Stimulated activated CD4-positive, alpha-beta T cell treated with anti-CD3 and anti-CD28 coated beads, TNF-alpha, amount 100 ng/mL, for 24 hours (primary cell): ENCODE measurements around the gene IL13RA1.
"Not testable (repeated sequence)": the region's sequence is repeated elsewhere in the genome, so short reads cannot be mapped to it uniquely, and the experiment has no call there.

ENCODE experiments used
- DNase-seq, 3 experiments: peaks; one replicate each; pipeline ENCODE4 v3.0.0-alpha.2; 2020; ENCODE audit warnings: low read depth in 3 of 3

IL13RA1 gene

DNA sequence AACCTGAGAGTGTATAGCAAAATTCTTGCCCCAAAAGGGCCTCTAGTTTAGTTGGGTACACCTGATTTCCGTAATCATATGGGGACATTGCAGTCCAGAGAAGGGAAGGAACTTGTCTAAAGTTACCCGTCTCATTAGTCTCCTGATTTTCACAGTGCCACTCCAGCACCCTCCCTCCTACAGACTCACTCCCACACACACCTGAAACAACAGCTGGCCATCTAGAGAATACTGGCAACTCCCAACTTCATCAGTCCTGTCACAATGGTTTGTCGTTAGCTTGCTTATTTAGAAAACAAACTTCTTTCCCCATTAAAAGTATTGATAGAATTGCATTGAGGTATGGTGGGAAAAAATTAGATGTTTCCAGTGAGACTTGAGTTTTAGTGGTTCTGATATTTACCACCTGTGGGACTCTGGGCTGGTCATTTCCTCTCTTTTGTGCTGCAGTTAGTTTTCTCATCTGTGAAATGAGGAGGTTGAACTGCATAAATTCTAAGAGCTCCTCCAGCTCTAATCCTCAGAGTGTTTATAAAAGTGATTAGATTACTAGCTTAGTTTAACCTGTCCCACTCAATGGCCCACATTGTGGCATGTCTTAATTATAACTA lies 1.7 kb downstream of the IL13RA1 start:
- DNase-seq, result no peak

DNA sequence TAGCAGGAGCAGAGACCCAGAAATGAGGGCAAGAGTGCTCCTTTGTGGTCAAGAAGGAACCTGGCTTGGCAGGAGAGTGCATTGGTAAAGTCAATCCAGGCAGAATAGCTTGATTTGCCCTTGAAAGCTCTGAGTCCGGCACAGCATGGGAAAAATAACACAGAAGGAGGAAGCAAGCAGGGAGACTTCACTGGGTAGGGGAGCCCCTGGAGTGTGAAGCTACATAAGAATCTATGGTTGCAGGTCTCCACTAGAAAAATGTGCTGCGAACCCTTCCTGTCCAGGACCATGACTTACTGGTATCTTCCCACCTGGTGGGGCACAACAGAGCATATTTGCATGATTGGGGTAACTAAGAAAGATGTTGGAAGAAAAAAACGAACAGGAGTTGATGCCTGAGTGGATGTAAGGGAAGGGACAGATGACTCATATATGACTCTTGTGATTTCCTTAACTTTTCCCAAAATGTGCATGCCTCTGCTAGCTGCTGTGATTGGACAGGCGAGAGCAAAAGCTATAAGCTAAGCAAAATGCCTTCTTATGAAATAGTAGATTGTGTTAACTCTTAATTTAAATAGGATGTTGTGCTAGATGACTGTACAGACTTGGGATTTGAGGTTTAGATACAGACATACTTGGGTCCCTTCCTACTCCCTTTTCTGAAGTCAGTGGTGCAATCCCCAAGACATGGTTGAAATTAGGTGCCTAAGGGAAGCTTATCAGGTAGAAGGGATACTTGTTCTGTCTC lies 3.3 kb downstream of the IL13RA1 start:
- no peak for DNase-seq

DNA sequence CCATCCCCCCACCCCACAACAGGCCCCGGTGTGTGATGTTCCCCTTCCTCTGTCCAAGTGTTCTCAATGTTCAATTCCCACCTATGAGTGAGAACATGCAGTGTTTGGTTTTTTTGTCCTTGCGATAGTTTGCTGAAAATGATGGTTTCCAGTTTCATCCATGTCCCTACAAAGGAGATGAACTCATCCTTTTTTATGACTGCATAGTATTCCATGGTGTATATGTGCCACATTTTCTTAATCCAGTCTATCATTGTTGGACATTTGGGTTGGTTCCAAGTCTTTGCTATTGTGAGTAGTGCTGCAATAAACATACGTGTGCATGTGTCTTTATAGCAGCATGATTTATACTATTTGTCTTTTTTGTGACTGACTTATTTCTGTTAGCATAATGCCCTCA lies 5.1 kb downstream of the IL13RA1 start:
- DNase-seq, result not testable (repeated sequence)

DNA sequence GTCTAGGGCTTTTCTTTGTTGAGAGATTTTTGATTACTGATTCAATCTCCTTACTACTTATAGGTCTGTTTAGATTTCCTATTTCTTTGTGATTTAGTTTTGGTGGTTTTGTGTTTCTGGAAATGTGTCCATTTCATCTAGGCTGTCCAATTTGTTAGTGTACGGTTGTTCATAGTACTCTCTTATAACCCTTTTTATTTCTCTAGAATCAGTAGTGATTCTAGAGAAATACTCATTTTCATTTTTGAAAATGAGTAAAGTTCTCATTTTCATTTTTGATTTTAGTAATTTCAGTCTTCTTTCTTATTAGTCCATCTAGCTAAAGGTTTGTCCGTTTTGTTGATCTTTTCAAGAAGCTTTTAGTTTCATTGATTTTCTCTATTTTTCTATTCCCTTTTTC lies 7.5 kb downstream of the IL13RA1 start:
- DNase-seq, result no peak

DNA sequence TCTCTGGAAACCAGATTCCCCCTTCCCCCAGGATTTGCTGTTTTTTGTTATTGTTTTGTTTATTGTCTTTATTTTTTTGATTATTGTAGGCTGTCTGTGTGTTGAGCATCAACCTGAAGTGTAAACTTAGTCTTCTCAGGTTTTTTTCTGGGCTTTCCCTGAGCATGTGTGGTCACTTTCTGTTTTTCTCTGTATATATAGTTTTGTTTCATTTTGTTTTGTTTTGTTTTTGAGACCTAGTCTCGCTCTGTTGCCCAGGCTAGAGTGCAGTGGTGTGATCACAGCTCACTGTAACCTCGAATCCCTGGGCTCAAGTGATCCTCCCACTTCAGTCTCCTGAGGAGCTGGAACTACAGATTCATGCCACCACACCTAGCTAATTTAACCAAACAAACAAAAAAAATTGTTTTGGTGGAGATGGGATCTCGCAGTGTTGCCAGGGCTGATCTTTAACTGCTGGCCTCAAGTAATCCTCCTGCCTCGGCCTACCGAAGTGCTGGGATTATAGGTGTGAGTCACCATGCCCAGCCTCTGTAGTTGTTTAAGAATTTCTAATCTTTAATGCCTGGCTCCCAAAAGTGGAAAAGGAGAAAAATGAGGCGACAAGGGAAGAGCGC lies 9.1 kb downstream of the IL13RA1 start:
- DNase-seq, result no peak

DNA sequence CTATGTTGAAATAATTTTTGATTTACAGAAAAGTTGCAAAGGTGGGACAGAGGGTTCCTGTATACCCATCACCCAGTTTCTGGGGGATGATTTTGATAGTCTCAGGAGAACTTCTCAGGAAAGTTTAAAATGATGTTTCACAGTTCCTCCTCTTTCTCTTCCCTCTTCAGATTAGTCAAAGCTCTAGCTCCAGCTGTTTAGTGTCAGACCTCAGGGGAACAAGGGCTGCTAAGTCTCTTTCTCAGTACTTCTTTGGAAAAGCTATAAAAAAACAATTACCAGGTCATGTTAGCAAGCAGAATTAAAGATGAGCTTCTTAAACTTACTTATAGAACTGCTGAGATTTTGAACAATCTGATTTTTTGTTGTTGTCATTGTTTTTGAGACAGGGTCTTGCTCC lies 12.2 kb downstream of the IL13RA1 start:
- no peak for DNase-seq

DNA sequence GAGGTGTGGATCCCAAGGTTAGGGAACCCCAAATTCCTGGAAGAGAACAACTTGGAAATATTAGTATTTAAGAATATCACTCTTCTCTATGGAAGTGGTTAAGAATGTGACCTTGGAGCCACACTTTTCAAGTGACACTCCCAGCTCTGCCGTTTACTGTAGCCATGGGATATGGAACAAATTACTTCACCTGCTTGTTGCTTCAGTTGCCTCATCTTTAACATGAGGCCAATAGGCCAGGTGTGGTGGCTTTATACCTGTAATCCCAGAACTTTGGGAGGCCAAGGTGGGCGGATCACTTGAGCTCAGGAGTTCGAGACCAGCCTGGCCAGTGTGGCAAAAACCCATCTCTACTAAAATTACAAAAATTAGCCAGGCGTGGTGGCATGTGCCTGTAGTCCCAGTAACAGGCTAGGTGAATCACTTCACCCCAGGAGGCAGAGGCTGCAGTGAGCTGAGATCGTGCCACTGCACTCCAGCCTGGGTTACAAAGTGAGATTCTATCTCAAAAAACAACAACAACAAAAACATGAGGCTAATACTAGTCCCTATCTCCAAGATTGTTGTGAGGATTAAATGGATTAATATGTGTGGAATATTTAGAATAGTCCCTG lies 13.0 kb downstream of the IL13RA1 start:
- no peak for DNase-seq

DNA sequence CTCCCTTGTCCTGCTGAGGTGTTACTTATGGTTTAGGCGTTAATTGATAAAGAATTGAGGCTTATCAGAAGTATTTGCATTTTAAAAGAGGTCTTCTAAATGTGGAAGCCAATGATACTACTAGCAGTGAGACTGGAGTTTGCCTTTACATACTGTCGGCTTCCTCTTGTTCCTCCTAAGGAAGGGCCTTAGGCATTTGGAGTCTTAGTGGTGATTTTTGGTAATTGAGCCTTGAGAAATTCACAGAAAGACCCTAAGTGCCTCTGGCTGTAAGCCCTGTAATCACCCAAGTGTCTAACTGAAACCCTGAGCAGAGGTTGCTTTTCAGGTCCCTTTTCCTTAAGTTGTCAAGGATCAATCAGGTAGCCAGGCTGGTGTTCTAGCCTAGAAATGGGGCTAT lies 14.8 kb downstream of the IL13RA1 start:
- no peak for DNase-seq

DNA sequence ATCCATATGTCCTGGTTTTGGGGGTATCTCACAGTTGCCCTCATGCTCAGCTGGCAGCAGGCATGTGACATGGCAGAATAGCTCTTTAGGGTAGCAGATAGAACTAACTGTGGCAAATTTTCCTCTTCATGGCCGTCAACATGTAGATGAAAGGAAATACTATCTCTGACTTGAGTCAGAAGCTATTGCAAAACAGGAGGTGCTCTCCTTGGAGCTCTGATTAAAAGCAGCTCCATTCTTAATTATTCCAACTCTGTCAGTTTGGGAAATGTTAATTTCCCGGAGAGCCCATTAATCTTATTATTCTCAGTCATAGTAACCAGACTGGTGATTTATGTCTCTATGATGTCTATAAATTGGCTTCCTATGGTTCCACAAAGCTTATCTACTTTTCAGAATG lies 18.2 kb downstream of the IL13RA1 start:
- DNase-seq, result no peak

DNA sequence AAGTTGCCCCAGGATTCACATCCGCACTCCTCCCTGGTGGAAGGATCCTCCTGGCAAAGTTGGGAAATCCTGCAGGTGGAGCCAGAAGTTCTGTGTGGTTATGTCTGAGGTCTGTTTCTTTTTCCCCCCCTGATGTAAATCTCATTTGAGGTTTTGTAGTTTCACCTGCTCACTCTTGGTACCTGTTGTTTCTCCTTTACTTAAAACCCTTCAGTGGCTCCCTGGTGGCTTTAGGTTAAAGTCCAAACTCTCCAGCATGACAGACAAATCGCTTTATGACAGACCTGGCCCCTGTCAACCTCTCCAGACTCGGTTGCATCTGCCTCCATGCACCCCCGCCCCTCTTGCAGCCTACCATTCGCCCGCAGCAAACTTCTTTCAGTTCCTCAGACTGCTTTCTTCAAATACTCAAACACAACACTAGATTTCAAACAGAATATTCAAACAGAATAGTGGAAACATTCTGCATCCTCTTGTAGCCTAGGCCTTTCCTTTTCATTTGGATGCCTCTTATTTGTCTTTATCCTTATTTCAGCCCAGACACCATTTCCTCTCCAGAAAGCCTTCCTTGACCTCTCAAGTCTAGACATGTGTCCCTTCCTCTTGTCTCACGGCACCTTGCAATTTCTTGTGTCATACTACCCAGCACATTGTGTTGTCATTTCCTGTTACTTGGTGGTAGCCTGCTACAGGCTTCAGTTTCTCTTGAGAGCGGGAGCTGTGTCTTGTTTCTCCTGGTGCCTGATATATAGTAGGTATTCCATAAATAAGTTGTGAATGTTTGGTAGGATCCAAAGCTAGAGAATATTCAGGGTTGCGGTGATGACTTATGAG lies 24.8 kb downstream of the IL13RA1 start:
- DNase-seq, result no peak

DNA sequence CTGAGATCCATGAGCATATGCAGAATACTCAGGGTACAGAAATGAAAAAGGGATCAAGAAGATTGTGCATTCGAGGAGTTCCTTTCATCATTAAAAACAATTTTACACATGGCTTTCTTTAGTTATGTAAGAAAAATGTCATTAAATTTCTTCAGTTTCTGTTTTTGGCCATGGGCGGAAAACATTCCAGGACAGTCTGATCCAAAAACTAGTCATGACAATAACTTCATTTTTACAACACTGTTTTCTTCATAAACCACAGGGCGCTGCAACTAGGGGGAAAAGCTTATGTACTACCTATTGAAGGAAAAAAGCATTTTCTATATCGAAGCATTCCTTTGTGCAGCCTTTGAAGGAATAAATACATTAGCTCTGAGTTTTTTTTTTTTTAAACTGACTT lies 28.2 kb downstream of the IL13RA1 start:
- no peak for DNase-seq

DNA sequence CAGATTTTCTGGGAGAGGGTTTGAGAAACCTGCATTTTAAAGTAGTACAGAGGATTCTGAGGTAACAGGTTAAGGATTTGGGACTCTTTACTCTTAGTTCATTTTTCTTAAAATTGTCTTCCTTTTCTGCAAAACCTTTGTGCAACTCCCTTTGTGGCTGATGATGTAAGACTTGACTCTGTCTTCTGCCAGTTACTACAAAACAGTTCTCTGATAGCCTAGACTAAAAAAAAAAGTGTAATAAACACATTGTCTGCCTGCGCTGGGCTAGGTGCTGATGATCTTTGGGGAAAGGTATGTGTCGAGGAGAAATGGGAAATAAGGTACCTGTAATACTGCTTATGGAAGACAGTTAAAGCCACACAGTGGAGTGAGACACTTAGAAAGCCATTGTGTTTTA lies 28.7 kb downstream of the IL13RA1 start:
- DNase-seq, result no peak

DNA sequence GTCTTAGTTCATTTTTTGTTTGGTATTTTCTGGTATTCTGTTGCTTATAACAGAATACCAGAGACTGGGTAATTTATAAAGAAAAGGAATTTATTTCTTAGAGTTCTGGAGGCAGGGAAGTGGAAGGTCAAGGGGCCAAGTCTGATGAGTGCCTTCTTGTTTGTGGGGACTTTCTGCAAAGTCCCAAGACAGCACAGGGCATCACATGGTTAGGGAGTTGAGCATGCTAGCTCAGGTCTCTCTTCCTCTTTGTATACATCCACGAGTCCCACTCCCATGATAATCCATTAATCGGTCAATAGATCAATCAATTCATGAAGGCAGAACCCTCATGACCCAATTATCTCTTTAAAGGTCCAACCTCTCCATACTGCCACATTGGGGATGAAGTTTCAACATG lies 31.1 kb downstream of the IL13RA1 start:
- DNase-seq, result no peak

DNA sequence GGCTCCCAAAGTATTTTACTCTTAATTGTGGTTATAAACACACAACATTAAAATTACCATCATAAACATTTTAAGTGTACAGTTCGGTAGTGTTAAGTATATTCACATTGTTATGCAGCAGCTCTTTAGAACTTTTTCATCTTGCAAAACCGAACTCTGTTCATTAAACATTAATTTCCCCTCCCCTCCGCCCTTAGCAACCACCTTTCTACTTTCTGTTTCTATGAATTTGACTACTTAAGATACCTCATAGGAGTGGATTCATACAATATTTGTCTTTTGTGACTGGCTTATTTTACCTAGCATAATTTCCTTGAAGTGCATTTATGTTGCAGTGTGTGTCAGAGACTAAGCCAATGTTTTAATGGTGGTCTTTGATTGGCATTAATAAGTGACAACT lies 32.6 kb downstream of the IL13RA1 start:
- no peak for DNase-seq

DNA sequence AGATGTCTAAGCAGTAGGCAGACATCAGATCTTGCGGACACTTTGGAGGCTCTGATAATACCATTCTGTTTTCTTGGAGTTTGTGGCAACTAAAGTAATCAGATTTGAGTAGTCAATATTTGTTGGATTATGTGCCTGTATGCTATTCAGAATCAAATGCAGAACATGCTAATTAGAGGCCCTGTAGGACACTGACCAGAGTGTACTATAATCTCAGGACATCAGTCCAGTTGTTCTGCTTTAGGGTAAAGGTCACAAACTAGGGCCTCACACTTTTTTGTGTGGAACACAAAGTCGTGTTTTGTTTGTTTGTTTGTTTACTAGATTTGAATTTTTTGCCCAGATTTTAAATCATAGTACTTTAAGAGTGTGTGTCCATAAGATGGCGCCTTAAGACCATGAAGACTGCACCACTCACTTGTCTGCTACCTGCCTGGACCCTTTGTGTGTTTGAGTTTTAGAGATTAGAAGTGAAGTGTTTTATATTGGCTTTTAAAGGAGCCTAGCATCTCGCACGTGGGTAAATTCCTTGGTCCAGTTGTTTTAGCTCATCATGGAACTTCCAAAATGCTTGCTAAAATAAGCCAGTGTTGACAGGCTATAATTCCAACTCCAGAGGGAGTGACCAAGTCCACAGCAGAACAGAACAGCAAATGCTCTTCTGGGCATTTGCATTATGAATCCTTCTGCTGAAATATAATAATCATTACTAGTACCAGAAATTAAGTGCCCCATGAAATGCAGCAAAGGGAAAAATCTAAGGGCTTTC lies 34.7 kb downstream of the IL13RA1 start:
- DNase-seq, result no peak

DNA sequence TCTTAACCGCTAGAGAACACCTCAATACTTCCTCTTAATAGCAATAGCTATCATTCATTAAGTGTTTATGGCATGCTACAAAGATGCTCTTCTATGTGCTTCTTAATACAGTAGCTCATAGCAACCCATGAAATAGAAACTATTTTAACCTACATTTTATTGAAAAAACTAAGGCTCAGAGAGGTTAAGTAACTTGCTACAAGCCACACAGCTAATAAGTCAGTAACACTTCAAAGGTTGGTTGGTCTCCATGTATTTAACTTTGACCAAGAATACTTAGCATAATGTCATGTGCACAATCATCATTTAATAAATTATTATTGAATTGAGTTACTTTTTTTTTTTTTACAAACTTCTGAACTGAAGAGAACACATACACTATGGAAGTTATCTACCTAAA lies 36.1 kb downstream of the IL13RA1 start:
- no peak for DNase-seq

DNA sequence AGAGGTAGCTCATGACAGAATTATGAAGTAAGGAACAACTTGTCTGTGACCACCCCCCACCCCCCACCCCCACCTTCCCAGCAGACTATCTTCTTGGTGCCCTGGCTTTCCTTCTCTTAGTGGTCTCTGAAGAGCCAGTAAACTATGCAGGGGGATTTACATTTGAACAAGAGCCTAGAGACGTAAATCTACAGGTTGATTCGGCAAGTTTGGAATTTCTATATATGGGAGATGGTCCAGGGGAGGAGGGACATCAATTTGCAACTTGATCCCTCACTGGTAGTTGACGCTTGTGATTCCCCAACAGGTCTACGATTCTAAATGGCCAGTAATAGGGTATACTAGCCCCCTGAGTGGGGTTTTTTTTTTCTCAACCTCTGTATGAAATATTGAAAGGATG lies 36.7 kb downstream of the IL13RA1 start:
- DNase-seq, result no peak

DNA sequence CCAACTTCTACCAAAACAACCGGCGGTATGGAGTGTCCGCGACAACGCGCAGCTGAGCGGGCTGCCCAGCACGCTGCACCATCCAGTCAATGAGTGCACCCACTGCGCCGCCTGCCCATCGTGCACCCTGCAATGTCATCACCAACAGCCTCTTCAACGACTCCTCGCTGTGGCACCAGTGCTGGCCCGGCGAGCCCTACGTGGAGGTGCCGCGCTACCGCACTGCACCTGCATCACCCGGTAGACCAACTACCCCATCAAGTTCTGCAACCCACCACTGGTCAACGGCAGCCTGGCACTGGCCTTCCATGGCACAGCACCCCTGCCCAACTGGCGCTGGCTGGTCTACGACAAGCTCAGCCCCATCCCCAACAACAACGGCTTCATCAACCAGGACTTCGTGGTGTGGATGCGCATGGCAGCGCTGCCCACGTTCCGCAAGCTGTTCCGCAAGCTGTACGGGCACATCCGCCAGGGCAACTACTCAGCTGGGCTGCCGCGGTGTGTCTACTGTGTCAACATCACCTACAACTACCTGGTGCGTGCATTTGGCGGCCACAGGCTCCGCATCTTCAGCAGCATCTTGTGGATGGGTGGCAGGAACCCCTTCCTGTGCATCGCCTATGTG lies 42.8 kb downstream of the IL13RA1 start:
- no peak for DNase-seq

DNA sequence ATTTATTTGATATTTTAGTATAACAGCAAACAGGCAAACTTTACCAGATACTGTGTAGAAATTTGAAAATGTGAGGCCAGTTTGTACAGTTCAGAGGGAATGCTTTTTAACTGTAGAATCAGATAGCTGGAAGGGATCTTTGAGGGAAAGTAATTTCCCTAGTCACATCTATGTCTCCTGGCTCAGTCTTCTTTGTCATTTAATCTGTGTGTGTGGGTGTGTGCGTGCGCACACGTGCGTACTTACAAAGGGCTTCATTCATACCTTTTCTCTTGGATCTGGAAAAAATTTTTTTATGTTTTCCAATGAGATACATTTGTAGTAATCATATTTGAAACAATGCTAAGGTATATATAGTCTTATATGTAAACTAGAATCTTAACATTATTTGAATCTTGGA lies 44.6 kb downstream of the IL13RA1 start:
- no peak for DNase-seq

DNA sequence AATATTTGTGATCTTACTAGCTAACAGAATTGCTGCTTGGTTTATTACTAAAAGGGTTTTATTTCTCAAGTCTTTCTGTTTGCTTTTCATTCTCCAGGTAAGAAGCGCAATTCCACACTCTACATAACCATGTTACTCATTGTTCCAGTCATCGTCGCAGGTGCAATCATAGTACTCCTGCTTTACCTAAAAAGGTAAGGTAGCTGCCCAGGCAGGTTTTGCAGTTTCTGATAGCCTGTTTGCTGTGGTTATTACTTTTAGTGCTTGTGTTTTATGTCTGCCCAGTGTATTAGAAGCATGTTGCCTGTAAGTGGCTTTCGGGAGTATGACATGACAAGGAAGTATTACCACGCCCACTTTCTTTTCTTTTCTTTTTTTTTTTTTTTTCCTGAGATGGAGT lies 46.4 kb downstream of the IL13RA1 start:
- DNase-seq, result no peak

DNA sequence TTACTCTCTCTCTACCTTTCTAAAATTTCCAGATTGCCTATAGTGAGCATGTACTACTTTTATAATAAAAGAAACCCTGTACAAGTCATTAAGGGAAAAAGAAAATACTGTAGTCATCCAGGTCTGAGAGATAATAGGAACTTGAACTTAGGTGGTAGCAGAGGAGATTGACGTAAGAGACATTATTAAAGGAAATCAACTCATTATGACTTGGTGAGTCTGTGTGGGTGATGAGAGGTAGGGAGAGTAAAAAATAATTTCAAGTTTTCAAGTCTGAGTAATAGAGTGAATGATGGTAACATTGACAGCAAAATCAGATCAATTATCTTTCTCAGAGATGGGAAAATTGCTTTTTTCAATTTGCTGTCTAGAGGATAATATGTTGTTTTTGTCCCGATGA lies 52.2 kb downstream of the IL13RA1 start:
- no peak for DNase-seq
